ENCODE data around the gene ITPRIP. TPM values are rescaled to one million over a fixed set of nuclear protein-coding genes. Genes with fewer than 3 reads are reported as not detected.
A peak's percentile ranks its signal among the peaks of the same experiment; 100 is the strongest.

ITPRIP gene
- total RNA-seq, 1 donor from 2014 or later, result 19.8 TPM

DNA sequence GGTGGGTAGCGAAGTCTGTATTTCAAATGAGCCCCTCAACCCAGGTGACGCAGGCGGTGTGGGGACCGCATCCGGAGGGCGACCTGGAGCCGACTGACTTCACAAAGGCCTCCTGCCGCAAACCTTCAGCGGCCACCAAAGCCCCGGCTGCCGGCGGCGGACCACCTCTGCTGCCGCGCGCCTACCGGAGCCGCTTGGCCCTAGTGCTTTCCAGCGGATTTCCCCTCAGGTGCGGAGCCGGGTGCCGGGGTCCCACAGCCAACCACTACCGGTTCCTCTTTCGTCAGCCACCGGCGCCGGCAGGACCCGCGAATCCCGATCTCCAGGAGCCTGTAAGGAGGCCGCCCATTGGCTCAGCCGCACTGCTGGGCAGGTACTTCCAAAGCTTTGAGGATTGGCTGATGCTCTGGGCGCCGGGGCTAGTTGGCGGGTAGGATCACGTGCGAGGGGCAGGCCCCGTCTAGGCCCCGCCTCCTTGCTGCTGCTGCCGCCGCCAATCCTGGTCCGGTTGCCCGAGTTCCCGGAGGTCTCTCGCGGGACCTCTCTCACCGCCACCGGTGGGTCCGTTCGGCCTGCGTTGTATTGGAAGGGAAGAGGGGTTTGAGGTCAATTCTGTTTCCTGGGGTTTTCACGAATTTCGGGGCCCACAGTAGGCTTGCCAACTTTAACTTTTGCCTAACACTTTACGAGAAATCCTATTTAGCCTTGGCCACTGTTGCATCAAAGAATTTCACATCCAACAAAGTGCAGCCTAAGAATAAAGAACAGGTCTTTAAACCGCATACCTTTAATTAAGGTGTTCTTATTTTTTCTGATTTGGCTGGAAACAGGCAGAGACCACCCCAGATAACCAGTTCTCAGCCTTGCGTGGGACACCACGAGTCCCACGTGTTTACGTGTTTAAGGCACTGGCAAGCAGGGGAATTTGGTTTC is 69.3 kb downstream of the ITPRIP start, which contains the start of gene GSTO2:
Gene GSTO2, plus strand, starts transcription at position 472 of the 933 bp plus-strand sequence. CDS start 5,732 bp downstream, outside the sequence.
- TF ChIP-seq CTCF (IDR thresholded peaks at IDR 0.05; ENCODE audit: partially characterized antibody, unreplicated experiment), result no peak
- Mint-ChIP-seq H3K27ac (ENCODE audit: unreplicated experiment) (peak within 1 kb of the TSS; percentile 75), H3K36me3 (ENCODE audit: unreplicated experiment) (no peaks in the 10 kb centered on the region), H3K9me3 (ENCODE audit: unreplicated experiment) (no peaks in the 10 kb centered on the region), H3K27me3 (ENCODE audit: unreplicated experiment) (peaks cover 2% of the 10 kb centered on the region), H3K4me3 (ENCODE audit: unreplicated experiment) (peak within 1 kb of the TSS; percentile 88), H3K4me1 (ENCODE audit: low read depth, unreplicated experiment) (peaks cover 4% of the 10 kb centered on the region)
- DNase-seq, result peak; percentile 98

DNA sequence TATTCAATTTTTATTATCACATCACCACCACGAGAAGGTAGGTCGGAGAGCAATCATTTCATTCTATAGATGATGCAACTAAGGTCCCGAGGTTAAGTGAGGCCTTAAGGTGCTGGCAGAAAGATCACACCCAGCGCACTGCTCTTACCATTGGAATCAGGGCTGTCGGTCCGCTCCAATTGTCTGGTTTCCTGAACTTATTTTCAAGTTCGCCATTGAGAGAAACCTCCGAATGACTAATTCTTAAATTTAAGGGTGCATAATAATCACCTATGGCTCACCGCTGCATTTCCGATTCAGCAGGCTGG is 69.9 kb downstream of the ITPRIP start:
- H3K4me1 Mint-ChIP-seq (ENCODE audit: low read depth, unreplicated experiment), result peaks cover 4% of the 10 kb centered on the region
- TF ChIP-seq CTCF (IDR thresholded peaks at IDR 0.05; ENCODE audit: partially characterized antibody, unreplicated experiment), result no peak
- peaks cover 2% of the 10 kb centered on the region for H3K27me3 Mint-ChIP-seq (ENCODE audit: unreplicated experiment)
- H3K4me3 Mint-ChIP-seq (ENCODE audit: unreplicated experiment), result peak overlapping the region; percentile 88
- H3K9me3 Mint-ChIP-seq (ENCODE audit: unreplicated experiment), result no peaks in the 10 kb centered on the region
- no peak for DNase-seq
- peak overlapping the region; percentile 68 for H3K27ac Mint-ChIP-seq (ENCODE audit: unreplicated experiment)
- no peaks in the 10 kb centered on the region for H3K36me3 Mint-ChIP-seq (ENCODE audit: unreplicated experiment)

DNA sequence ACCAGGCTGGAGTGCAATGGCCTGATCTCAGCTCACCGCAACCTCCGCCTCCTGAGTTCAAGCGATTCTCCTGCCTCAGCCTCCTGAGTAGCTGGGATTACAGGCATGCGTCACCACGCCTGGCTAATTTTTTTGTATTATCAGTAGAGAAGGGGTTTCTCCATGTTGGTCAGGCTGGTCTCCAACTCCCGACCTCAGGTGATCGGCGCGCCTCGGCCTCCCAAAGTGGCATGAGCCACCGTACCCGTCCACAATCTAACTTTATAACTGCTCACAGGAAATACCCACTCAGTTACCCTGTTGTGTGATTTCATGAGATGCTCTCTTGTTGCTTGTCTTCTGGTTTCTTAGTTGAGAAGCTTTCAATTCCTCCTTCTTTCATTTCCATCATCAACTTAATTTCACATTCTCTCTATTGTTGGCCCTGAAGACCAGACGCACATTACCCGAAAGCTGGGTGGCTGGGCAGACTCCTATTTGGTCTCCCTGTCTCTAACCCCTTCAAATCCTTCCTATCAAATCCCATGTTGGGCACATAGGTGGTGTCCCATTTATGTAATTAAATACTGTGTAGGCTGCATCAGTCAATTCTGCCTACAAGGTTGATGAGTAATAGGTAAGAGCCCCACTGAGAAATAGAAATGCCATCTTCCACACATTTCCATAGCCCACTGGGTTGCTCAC is 70.4 kb downstream of the ITPRIP start:
- no peak for TF ChIP-seq CTCF (IDR thresholded peaks at IDR 0.05; ENCODE audit: partially characterized antibody, unreplicated experiment)
- Mint-ChIP-seq H3K36me3 (ENCODE audit: unreplicated experiment) (no peaks in the 10 kb centered on the region), H3K27ac (ENCODE audit: unreplicated experiment) (peak overlapping the region; percentile 68), H3K9me3 (ENCODE audit: unreplicated experiment) (no peaks in the 10 kb centered on the region), H3K4me3 (ENCODE audit: unreplicated experiment) (peak overlapping the region; percentile 88), H3K4me1 (ENCODE audit: low read depth, unreplicated experiment) (peaks cover 4% of the 10 kb centered on the region), H3K27me3 (ENCODE audit: unreplicated experiment) (peaks cover 2% of the 10 kb centered on the region)
- DNase-seq, result no peak

GRCh38 chr10:104264783-104265182 is 73.5 kb downstream of the ITPRIP start:
- Mint-ChIP-seq H3K4me1 (ENCODE audit: low read depth, unreplicated experiment) (peaks cover 4% of the 10 kb centered on the region), H3K36me3 (ENCODE audit: unreplicated experiment) (no peaks in the 10 kb centered on the region), H3K9me3 (ENCODE audit: unreplicated experiment) (no peaks in the 10 kb centered on the region), H3K4me3 (ENCODE audit: unreplicated experiment) (no peak overlapping the region), H3K27ac (ENCODE audit: unreplicated experiment) (no peak overlapping the region), H3K27me3 (ENCODE audit: unreplicated experiment) (peaks cover 2% of the 10 kb centered on the region)
- no peak for TF ChIP-seq CTCF (IDR thresholded peaks at IDR 0.05; ENCODE audit: partially characterized antibody, unreplicated experiment)
- DNase-seq, result no peak

GRCh38 chr10:104262055-104262454 is 76.2 kb downstream of the ITPRIP start:
- Mint-ChIP-seq H3K9me3 (ENCODE audit: unreplicated experiment) (no peaks in the 10 kb centered on the region), H3K4me3 (ENCODE audit: unreplicated experiment) (no peak overlapping the region), H3K36me3 (ENCODE audit: unreplicated experiment) (no peaks in the 10 kb centered on the region), H3K27me3 (ENCODE audit: unreplicated experiment) (no peaks in the 10 kb centered on the region), H3K27ac (ENCODE audit: unreplicated experiment) (no peak overlapping the region), H3K4me1 (ENCODE audit: low read depth, unreplicated experiment) (no peaks in the 10 kb centered on the region)
- no peak for DNase-seq
- TF ChIP-seq CTCF (IDR thresholded peaks at IDR 0.05; ENCODE audit: partially characterized antibody, unreplicated experiment), result no peak

All from glutamatergic neuron (in vitro differentiated cells).